Activated naive CD8-positive, alpha-beta T cell treated with anti-CD3 and anti-CD28 coated beads for 36 hours (primary cell): ENCODE results near the gene FPGS. TPM values are rescaled to one million over a fixed set of nuclear protein-coding genes. Genes with fewer than 3 reads are reported as not detected.

Experiments
- DNase-seq: peaks from one replicate; pipeline ENCODE4 v3.0.0; 2021
- H3K27ac Mint-ChIP-seq: one replicate; pipeline ENCODE4 v1.8.0; 2022; ENCODE audit warnings: mild to moderate bottlenecking, moderate library complexity, mixed read lengths
- H3K27me3 Mint-ChIP-seq: one replicate; pipeline ENCODE4 v1.8.0; 2022; ENCODE audit warnings: mild to moderate bottlenecking, mixed read lengths
- H3K36me3 Mint-ChIP-seq: one replicate; pipeline ENCODE4 v1.8.0; 2021; ENCODE audit warnings: mild to moderate bottlenecking, mixed read lengths
- H3K4me1 Mint-ChIP-seq: one replicate; pipeline ENCODE4 v1.8.0; 2021; ENCODE audit warnings: mixed read lengths
- H3K4me3 Mint-ChIP-seq: one replicate; pipeline ENCODE4 v1.8.0; 2022; ENCODE audit warnings: mild to moderate bottlenecking, moderate library complexity, mixed read lengths
- H3K9me3 Mint-ChIP-seq: one replicate; pipeline ENCODE4 v1.8.0; 2022; ENCODE audit warnings: mixed read lengths
- total RNA-seq, 2 experiments: library from RNA; stranded (reverse); gene quantifications; one replicate each; pipeline ENCODE4 v1.2.3, GENCODE V29; 2021

Gene FPGS
- total RNA-seq, 2 experiments from 2014 or later: 86.3 to 88.0 TPM

DNA sequence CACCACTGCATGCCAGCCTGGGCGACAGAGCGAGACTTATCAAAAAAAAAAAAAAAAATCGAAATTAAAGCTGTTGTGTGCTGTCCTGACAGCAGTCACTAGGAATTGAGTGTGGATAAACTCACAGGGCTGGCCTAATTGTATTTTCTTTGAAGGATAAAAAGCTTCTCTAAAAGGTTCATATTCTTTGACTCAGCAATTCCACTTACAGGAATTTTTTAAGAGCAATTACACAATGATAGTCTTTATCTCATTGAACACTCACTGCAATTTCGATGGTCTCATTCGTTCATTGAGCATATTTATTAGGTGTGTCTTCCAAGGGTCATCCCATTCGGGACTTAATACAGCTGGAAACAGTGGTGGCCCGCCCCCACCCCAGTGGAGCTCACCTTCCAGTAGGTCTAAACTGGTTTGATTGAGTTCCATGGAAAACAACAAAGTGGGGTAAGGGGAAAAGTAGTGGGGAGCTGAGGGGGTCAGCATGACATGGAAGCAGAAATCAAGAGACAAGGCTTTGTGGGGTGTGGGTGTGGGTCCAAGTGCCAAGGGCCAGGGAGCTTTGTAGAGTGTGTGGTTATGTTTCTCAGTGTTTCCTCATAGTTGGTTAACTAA is 10.2 kb upstream of the FPGS start:
- Mint-ChIP-seq H3K9me3 (no peaks in the 10 kb centered on the region), H3K36me3 (peaks cover 26% of the 10 kb centered on the region), H3K4me3 (no peak overlapping the region), H3K4me1 (peaks cover 39% of the 10 kb centered on the region), H3K27ac (peak overlapping the region; percentile 54), H3K27me3 (no peaks in the 10 kb centered on the region)
- DNase-seq: no peak

DNA sequence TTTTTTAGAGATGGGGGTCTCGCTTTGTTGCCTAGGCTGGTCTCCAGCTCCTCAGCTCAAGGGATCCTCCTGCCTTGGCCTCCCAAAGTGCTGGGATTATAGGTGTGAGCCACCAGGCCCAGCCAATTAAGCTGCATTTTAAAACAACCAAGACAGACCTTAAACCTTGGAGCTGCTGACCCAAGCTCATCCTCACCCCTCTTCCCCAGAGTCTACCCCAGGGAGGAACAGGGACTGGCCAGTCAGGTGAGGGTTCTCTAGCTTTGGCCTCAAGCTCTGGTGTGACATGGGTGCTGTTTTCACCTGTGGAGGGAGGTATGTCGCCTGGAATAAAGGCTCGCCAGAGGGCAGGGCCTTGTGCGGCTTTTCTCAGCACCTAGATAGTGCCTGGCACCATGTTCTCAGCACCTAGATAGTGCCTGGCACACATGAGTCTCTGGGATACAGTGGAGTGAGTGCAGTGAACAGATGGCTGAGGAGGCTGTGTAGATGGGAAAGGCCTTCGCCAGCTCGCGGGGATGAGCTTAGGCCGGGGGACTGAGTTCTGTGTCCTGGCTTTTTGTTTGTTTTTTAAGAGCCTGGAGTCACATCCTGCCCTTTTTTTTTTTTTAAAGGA is 9.5 kb upstream of the FPGS start:
- peak overlapping the region; percentile 50 for H3K27ac Mint-ChIP-seq
- no peak overlapping the region for H3K4me3 Mint-ChIP-seq
- H3K4me1 Mint-ChIP-seq: peaks cover 38% of the 10 kb centered on the region
- H3K36me3 Mint-ChIP-seq: peaks cover 22% of the 10 kb centered on the region
- H3K27me3 Mint-ChIP-seq: no peaks in the 10 kb centered on the region
- H3K9me3 Mint-ChIP-seq: no peaks in the 10 kb centered on the region
- DNase-seq: no peak

DNA sequence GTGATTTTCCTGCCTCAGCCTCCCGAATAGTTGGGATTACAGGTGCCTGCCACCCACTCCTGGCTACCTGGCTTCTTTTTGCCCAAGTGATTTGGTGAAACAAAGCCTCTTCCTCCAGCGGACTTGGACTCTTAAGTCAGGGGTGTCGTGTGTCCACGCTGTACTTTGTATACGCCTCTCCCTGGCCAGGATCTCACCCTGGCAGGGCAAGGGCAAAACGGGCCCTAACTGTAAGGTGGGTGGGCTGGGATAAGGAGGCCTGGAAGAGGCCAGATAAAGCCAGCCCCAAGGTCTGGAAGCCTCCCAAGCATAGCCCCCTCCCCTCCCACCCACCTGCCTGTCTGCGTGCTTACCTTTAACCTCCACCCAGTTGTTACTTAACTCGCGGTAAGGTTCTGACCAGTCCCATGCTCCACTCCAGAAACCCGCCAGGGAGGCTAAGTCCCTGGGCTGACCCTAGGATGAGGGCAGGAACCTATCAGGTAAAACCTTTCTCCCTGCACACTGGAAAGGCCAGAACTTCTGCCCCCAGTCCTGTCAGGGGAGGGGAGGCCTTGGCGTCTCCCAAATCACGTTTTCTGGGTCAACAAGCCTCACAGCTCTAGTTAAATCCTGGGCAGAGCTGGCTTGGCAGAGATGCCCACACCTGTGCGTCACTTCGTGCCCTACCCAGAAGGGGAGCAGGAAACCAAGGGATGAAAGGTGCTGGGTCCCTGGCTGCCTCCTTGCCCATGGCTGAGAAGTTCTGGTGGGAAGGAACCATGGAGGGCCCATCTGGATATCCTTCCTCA is 8.5 kb upstream of the FPGS start:
- no peak overlapping the region for H3K27ac Mint-ChIP-seq
- peaks cover 30% of the 10 kb centered on the region for H3K4me1 Mint-ChIP-seq
- H3K9me3 Mint-ChIP-seq: no peaks in the 10 kb centered on the region
- H3K27me3 Mint-ChIP-seq: no peaks in the 10 kb centered on the region
- H3K36me3 Mint-ChIP-seq: peaks cover 18% of the 10 kb centered on the region
- DNase-seq: no peak
- no peak overlapping the region for H3K4me3 Mint-ChIP-seq

DNA sequence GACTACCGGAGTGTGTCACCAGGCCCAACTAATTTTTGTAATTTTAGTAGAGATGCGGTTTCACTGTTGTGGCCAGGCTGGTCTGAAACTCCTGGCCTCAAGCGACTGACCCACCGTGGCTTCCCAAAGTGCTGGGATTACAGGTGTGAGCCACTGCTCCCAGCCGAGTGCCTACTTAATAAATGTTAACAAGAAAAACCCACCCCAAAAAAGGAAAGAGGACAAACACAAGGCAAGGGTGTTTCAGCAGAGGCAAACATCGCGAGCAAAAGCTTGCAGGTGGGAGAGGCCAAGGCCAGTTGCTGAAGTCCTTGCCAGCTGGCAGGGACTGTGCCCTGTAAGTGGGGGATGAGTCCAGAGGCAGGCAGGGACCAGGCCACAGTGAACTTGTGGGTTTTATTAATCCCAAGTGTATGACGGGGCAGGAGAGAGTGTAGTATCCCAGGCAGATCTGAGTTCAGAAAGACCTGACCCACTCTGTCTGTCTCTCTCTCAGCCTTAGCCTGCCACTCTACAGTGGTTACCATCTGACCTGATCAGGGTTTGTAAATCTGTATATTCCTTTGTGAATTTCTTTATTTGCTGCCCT is 6.4 kb upstream of the FPGS start:
- no peak for DNase-seq
- Mint-ChIP-seq H3K4me3 (no peak overlapping the region), H3K4me1 (peaks cover 22% of the 10 kb centered on the region), H3K27ac (peak overlapping the region; percentile 72), H3K9me3 (no peaks in the 10 kb centered on the region), H3K27me3 (no peaks in the 10 kb centered on the region), H3K36me3 (peaks cover 4% of the 10 kb centered on the region)

DNA sequence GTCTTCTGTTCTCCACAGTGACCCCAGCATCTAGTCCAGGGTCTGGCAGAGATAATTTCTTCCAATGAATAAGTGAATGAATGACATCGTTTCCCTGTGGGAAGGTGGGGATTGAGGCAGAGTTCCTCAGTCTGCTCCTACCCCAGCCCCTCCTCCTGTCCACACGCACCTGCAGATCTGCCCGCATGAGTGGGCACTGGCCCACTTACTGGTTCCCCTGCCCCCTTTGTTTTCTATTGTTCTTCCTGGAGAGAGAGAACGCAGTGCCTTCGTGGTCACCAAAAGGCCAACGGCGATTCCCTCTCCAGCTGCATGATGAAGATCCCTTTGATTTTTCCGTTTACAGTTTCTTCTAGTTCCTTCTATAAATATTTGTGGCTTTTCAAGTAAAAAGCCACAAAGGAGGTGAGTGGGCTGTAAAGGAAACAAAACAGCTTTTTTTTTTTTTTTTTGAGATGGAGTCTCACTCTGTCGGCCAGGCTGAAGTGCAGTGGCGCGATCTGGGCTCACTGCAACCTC is 5.8 kb upstream of the FPGS start:
- no peaks in the 10 kb centered on the region for H3K27me3 Mint-ChIP-seq
- no peaks in the 10 kb centered on the region for H3K36me3 Mint-ChIP-seq
- H3K9me3 Mint-ChIP-seq: no peaks in the 10 kb centered on the region
- H3K4me1 Mint-ChIP-seq: peaks cover 26% of the 10 kb centered on the region
- DNase-seq: no peak
- H3K27ac Mint-ChIP-seq: peak overlapping the region; percentile 72
- H3K4me3 Mint-ChIP-seq: peak overlapping the region; percentile 57

DNA sequence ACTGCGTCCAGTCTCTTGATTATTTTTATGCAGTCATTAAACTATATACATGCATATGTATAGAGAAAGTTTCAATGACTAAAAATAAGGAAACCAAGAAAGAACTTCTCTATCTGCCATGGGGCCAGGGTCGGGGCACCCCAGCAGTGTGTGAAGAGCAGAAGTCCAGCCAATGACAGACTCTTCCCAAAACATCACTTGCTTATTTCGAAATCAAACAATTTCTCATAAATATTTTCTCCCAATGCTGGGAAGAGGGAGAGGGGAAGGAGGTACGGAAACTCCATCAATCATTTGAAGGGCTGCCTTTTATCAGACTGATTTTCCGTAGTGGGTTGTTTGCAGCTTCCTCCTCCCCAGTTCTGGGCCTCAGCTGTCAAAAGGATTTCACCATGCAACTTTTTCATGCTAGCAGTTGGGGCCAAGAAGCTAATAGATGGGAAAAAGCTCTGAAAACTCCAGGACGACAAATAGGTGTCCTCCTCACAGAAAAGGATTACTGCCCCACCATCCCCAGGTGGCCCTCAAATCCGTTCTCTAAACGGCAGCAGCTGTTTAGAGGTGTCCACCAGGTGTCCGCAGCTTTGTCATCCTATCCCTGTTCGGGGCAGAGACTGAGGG is 617 bp upstream of the FPGS start:
- DNase-seq: no peak
- Mint-ChIP-seq H3K9me3 (no peaks in the 10 kb centered on the region), H3K4me1 (peaks cover 25% of the 10 kb centered on the region), H3K27me3 (no peaks in the 10 kb centered on the region), H3K36me3 (peaks cover 9% of the 10 kb centered on the region), H3K27ac (peak overlapping the region; percentile 84), H3K4me3 (peak overlapping the region; percentile 77)

DNA sequence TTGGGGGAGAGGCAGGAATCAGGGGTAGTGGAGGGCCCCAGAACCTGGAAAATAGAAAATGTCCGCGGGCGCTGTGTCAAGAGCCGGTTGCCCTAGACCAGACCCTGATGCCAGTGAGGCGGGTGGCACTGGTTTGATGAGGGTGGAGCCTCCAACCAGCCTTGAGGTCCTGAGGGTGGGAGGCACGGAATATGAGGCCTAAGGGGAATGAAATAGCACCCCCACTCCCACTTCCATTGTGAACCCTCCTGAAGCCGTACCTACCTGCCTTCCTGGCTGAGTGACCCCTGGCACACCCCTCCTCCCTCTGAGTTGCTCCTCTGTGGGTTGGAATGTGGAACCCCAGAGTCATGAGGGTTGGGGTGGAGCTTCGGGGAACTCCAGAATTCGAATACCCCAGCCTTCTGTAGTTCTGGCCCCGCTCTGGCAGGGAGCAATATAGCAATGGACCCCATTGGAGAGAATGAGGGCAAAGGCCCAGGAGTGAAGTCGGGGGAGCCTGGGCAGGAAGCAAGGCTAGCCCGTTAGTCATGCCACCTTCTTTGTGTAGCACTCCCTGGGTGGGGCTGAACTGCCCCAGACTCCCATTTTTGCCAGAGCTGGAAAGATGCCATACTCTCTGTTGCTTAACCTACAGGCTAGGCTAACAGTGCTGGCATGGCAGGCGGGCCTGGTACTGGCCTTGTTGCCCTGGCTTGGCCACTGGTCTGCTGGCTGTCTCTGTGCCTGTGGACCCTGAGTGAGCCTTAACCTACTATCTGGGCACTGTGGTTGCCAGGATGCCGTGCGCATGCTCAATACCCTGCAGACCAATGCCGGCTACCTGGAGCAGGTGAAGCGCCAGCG is 1.0 kb downstream of the FPGS start:
- no peak for DNase-seq
- Mint-ChIP-seq H3K4me1 (peaks cover 16% of the 10 kb centered on the region), H3K27ac (peak overlapping the region; percentile 97)

DNA sequence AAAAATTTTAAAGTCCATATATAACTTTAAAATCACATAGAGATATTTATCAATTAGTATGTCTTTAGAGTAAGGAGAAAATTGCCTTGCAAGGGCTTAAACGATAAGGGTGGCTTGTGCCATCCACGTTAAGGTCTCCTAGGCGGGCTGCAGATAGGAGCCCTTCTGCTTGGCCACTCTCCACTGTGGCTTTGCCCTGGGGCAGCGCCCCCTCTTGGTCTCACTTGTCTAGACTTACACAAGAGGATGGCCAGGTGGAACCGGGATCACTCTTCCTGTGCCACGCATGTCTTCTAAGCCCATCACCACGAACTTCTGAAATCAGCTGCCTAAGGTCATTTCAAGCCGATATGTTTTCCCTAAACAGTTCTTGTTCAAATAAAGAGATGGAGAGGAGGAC is 2.9 kb downstream of the FPGS start:
- H3K27ac Mint-ChIP-seq: peak overlapping the region; percentile 42
- H3K9me3 Mint-ChIP-seq: no peaks in the 10 kb centered on the region
- no peaks in the 10 kb centered on the region for H3K27me3 Mint-ChIP-seq
- H3K36me3 Mint-ChIP-seq: peaks cover 10% of the 10 kb centered on the region
- H3K4me1 Mint-ChIP-seq: peaks cover 16% of the 10 kb centered on the region
- no peak overlapping the region for H3K4me3 Mint-ChIP-seq
- peak; percentile 43 for DNase-seq

More for the DNA sequence above, 1.0 kb downstream of the FPGS start:
- H3K4me3 Mint-ChIP-seq: peak overlapping the region; percentile 98
- peaks cover 9% of the 10 kb centered on the region for H3K36me3 Mint-ChIP-seq
- H3K27me3 Mint-ChIP-seq: no peaks in the 10 kb centered on the region
- H3K9me3 Mint-ChIP-seq: no peaks in the 10 kb centered on the region

DNA sequence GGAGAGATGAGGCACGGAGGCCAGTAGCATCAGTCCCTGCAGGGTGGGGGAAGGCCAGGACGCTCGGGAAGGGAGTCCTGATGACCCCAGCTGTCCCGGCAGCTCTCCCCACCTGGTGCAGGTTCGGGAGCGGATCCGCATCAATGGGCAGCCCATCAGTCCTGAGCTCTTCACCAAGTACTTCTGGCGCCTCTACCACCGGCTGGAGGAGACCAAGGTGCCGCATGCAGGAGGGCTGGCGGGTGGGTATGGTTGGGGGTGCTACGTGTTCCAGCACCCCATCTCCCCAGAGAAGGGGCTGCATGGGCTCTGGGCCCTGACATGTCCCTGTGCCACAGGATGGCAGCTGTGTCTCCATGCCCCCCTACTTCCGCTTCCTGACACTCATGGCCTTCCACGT is 4.2 kb downstream of the FPGS start:
- Mint-ChIP-seq H3K9me3 (no peaks in the 10 kb centered on the region), H3K27ac (no peak overlapping the region), H3K27me3 (no peaks in the 10 kb centered on the region), H3K4me3 (no peak overlapping the region), H3K4me1 (peaks cover 13% of the 10 kb centered on the region), H3K36me3 (peaks cover 12% of the 10 kb centered on the region)
- no peak for DNase-seq

DNA sequence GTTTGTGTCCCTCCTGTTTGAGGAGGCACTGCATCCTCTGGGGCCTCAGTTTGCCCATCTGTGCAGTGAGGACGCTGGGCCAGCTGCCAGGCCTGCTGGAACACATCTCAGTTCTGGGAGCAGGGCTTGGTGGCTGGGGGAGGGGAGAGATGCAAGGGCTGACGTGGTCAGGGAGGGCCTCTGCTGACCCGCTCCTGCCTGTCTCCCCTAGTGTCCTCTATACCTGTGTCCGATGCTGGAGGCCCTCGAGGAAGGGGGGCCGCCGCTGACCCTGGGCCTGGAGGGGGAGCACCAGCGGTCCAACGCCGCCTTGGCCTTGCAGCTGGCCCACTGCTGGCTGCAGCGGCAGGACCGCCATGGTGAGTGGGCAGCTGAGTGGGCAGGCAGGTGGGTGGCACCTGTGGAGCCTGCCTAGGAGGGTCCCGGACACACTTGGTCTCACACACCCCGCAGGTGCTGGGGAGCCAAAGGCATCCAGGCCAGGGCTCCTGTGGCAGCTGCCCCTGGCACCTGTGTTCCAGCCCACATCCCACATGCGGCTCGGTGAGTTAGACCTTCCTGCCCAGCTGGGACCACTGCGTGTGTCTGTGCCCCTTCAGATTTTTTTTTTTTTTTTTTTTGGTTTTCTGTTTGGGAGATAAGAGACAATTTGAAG is 5.8 kb downstream of the FPGS start:
- Mint-ChIP-seq H3K27me3 (no peaks in the 10 kb centered on the region), H3K9me3 (no peaks in the 10 kb centered on the region), H3K36me3 (peaks cover 9% of the 10 kb centered on the region), H3K27ac (no peak overlapping the region), H3K4me1 (peaks cover 8% of the 10 kb centered on the region), H3K4me3 (no peak overlapping the region)
- no peak for DNase-seq

DNA sequence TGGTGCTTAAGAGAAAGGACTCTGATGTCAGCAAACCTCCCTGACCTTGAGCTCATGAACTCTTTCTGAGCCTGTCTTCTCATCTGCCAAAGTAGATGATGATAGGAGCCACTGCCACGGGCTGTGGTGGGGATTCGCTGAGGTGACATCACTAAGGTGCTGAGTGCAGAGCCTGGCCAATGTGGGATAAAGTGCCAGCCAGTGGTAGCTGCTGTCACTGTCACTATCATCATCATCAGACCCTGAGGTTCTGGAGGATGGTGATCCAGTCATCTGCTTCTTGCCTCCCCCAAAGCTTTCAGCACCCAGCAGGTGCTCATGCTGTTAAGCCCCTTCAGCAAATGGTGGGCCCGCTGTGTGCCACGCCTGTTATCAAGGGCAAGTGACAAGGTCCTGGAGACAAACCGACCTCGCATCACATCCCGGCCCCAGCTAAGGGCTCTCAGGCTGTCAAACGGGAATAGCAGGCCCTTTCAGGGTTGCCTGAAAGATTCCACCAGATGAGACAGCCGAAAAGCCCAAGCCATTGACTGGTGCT is 6.4 kb downstream of the FPGS start:
- Mint-ChIP-seq H3K4me1 (peaks cover 5% of the 10 kb centered on the region), H3K9me3 (no peaks in the 10 kb centered on the region), H3K27ac (no peak overlapping the region), H3K4me3 (no peak overlapping the region), H3K36me3 (peaks cover 9% of the 10 kb centered on the region), H3K27me3 (no peaks in the 10 kb centered on the region)
- DNase-seq: no peak

DNA sequence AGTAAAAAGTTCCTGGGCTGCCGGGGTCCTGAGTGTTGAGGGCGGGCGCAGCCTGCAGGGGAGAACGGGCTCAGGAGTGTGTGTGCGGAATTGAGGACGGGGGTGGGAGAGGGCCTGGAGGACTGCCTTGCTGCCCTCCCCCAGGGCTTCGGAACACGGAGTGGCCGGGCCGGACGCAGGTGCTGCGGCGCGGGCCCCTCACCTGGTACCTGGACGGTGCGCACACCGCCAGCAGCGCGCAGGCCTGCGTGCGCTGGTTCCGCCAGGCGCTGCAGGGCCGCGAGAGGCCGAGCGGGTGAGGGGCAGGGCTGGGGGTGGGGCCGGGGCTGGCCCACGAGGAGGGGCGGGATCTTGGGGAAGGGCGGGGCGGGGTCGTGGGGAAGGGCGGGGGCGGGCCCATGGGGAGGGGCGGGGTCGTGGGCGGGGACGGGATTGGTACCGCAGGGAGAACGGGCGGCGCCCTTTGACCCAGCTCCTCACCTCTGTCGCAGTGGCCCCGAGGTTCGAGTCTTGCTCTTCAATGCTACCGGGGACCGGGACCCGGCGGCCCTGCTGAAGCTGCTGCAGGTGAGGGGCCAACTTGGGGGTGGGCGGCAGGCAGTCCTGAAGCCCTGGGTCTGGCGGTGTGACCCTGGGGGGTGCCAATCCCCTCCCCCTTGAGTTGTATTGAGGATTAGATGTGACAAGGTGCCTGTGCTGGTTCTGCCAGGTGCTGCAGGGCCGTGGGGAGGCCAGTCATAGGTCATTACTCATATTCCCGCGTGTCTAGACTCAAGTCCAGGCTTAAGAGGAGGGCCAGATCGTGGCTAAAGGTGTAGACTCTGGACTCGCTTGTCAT is 7.1 kb downstream of the FPGS start:
- DNase-seq: no peak
- no peak overlapping the region for H3K4me3 Mint-ChIP-seq
- H3K27me3 Mint-ChIP-seq: no peaks in the 10 kb centered on the region
- H3K27ac Mint-ChIP-seq: no peak overlapping the region
- peaks cover 9% of the 10 kb centered on the region for H3K36me3 Mint-ChIP-seq
- H3K9me3 Mint-ChIP-seq: no peaks in the 10 kb centered on the region
- peaks cover 2% of the 10 kb centered on the region for H3K4me1 Mint-ChIP-seq
